ENCODE results near the gene OPTN. TPM values are rescaled to one million over a fixed set of nuclear protein-coding genes. Genes with fewer than 3 reads are reported as not detected.
A peak's percentile ranks its signal among the peaks of the same experiment; 100 is the strongest.
"Not testable (repeated sequence)": the region's sequence is repeated elsewhere in the genome, so short reads cannot be mapped to it uniquely, and the experiment has no call there.

The OPTN gene
- polyA plus RNA-seq, 3 donors = 29.3 to 35.7 (median 34.3) TPM

DNA sequence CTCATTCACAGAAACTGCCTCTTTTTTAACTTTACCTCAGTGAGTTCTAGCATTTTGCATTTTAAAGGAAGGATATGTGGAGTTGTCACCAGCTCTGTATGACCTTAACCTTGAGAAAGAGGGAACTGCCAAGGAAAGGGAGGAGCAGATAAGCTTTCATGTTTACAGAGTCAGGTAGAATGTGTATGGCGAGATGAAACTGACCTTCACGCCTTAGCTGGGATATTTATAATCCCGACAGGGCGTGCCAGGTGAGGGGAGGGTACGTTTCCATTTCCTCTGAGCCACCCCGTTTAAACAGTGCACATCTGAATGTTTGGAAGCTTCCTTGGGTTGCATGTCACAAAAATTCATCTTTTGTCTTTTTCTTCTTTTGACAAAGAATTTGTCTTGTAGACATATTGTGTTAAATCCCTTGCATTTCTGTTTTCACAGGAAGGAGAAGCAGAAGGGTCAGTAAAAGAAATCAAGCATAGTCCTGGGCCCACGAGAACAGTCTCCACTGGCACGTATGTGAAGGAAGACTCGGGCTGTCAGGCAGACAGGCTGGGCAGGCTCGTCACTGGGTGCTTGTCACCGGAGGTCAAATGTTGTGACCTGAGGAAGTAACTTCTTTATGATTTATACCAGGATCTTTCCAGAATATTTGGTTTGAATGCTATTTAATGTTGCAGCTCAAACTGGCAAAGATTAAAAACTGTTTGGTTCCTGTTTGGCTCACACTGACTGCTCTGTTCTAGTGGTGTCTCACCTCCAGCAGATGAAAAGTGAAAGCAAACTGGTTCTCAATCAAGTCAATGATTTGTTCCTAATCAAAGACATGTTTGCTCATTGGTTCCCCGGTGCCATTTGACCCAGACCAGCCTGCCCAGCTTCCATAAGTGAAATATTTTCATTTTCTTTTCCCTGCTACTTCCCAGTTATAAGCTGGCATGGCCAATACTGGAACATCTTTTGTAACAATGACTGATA is 16.2 kb downstream of the OPTN start:
- DNase-seq = no peak

DNA sequence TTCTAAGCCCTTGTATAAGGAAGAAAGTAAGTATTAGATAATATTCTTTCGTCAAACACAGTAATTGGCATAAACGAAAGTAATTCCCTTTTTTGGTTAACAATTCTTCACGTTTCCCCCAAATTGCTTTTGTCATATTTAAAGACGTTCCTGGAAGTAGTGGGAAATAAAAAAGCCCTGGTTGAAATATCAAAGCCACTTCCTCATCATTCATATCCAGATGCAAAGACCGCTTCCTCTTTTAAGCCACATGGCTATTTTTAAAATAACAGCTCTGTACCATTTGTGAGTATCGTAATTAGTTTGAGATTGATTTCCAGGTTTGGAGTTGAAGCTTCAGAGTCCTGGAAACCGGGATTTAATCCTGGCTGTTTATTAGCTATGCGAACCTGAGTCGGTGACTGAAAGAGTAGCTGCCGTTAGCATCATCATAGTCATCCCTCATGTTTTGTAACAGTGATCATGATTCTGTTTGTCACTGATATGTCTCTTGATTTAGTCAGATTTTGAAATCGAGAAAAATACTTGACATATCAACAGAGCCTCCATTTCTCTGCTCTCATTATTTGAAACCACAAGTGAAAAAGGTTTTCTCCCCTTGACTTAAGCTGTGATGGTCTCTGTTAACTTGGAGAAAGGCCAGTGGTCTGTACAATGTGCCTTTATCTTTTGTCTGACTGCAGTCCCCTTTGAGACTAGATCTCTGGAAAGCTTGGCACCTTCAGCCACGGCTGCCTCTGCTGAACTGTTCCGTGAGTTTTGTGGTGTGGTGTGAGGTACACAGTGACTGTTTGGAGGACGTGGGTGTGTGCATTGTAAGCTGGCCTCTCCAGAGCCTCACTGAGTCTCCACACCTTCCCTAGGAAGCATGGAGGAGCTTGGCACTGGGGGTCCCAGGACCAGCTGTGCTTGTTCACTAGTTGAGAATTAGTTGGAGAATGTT is 18.1 kb downstream of the OPTN start:
- DNase-seq = no peak

DNA sequence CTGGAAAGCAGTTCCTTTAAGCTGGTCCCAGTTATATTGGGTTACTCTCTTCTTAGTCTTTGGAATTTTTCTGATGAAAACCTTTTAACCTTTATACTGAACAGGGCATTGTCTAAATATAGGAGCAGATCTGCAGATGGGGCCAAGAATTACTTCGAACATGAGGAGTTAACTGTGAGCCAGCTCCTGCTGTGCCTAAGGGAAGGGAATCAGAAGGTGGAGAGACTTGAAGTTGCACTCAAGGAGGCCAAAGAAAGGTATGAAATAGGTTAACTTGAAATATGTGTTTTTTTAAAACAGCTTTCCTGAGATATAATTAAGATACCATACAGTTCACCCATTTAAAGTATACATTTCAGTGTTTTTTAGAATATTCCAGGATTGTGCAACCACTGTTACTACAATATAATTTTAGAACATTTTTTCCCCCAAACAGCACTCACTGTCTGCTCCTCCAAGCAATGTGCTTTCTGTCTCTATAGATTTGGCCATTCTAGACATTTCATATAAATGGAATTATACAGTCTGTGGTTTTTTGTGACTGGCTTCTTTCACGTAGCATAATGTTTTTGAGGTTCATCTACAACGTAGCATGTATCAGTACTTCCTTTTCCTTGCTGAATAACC is 18.9 kb downstream of the OPTN start:
- DNase-seq = no peak

DNA sequence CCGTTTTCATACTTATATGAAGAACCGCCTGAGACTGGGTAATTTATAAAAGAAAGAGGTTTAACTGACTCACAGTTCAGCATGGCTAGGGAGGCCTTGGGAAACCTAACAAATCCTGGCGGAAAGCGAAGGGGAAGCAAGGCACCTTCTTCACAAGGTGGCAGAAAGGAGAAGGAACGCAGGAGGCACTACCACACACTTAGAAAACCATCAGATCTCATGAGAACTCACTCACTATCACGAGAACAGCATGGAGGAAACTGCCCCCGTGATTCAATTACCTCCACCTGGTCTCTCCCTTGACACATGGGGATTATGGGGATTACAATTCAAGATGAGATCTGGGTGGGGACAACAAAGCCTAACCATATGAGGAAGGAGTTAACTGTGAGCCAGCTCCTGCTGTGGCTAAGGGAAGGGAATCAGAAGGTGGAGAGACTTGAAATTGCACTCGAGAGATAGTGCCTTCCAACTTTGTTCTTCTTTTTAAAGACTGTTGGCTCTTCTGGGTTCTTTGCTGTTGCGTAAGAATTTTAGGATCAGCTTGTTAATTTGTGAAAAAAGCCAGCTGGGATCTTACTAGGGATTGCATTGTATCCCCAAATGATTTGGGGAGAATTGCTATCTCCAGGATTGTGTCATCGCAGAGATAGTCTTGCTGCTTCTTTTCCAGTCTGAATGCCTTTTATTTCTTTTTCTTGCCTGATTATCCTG is 21.0 kb downstream of the OPTN start:
- DNase-seq = no peak

DNA sequence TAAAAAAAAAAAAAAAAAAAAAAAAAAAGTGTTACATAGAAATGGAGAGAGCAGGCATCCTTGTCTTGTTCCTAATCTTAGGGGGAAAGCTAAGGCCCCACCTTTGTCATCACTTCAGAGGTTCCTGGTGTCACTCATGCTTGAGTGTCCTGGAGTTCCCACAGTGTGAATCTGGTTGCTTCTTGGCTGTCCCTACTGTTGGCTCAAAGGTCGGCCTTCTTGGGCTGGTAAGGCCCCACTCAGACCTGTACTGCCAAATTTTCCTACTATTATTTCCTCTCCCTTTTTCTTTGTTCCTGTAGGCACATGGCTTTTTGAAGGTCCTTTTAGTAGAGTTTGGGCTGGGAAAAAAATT is 21.5 kb downstream of the OPTN start:
- no peak for DNase-seq

DNA sequence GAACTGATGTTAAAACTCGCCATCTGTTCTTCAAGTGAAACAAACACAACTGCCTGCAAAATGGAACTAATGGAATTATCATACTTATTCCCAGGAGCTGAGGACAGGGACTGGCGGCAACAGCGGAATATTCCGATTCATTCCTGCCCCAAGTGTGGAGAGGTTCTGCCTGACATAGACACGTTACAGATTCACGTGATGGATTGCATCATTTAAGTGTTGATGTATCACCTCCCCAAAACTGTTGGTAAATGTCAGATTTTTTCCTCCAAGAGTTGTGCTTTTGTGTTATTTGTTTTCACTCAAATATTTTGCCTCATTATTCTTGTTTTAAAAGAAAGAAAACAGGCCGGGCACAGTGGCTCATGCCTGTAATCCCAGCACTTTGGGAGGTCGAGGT is 36.7 kb downstream of the OPTN start:
- no peak for DNase-seq

DNA sequence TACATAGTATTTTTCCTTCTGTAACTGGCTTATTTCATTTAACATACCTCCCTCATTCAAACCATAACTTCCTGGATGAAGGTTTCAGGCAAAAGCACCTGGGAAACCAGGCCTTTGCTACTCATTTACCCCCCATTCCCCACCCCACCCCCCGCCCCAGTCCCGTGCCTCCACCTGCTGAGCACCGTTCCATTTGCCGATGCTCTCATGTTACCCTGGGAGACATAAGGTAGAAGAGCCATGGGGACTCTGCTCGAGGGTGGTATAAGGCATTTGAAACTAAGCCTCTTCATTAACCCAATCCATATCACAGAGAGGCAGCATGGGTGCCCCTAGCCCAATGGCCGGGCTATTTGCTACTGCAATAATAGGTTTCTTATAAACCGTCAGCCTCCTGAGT is 39.2 kb downstream of the OPTN start:
- DNase-seq = no peak

DNA sequence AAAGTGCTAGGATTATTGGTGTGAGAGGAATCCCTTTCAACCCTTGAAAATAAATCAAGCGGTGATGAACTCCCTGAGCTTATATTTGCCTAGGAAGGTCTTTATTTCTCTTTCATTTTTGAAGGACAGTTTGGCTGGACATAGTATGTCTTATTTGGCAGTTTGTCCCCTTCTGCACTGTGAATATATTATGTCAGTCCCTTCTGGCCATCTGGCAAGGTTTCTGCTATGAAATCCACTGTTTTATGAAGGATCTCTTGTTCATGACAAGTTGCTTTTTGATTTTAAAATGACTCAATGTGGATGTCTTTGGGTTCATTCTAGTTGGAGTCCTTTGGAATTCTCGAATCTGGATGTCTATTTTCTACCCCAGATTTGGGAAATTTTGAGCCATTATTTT is 39.7 kb downstream of the OPTN start:
- no peak for DNase-seq

DNA sequence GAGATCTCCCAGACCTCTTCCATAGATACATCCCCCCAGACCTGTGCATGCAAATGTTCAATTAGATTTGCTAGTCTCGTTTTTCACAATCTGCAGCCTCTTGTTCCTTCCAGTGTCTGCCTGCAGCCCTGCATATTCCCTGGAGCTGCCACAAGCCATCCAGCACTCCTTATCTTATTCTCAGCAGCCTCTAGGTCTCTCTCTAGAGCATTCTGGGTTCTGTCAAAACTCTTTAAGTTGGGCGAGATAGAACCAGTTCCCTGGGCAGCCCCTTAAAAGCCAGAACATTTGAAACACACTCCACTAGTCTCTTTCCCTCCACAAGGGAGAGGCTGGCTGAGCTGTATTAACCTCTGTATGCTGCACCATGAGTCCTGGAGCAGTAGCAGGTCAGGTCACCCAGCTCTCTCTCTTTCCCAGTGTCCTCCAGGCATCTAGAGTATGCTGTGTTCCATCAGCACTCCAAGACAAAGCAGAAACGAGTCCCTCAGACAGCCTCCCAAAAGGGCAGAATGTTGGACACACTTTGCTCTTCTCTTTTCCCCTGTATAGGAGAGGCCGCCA is 40.7 kb downstream of the OPTN start:
- DNase-seq = no peak

DNA sequence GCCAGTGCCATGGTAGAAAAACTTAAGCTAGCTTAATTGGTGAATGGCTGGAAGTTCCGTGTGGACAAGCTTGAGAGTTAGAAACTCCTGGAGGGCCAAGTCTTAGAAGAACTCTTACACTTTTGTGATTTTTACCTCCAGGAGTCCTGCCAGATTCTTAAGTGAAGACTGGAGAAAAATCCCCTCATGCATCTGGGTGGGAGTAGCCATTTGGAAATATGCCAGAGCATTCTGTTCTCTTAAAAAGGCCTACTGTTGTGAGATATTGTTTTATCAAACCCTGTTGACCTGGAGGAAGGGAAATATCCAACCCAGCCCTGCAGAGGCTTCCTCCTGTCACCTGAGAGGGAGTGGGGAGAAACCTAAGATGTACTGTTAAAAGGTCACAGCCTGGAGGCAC is 43.8 kb downstream of the OPTN start:
- DNase-seq = no peak

DNA sequence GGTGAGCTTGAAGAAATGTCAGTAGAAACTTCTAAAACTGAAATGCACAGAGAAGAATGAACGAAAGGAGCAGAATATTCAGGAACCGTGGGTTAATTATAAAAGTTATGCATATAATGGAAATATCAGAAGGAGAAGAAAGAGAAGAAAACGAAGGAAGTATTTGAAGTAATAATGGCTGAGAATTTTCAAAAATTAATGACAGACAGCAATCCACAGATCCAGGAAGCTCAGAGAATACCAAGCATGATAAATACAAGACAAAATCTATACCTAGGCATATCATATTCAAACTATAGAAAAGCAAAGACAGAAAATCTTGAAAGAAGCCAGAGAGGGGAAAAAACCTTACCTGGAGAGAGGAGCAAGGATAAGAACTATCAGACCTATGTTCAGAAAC is 44.9 kb downstream of the OPTN start:
- DNase-seq = no peak

DNA sequence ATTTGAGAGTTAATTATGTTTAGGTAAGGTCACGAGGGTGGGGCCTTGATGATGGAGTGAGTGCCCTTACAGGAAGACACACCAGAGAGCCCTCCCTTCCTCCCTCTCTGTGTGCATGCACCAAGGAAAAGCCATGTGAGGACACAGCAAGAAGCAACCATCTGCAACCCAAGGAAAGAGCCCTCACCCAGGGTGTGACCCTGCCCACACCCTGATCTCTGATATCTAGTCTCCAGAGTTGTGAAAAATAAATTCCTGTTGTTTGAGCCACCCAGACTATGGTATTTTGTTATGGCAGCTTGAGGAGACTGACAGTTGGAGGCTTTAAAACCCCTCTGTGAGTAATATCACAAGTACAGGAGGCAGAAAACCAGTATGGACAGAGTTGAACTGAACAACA is 46.4 kb downstream of the OPTN start:
- DNase-seq = no peak

DNA sequence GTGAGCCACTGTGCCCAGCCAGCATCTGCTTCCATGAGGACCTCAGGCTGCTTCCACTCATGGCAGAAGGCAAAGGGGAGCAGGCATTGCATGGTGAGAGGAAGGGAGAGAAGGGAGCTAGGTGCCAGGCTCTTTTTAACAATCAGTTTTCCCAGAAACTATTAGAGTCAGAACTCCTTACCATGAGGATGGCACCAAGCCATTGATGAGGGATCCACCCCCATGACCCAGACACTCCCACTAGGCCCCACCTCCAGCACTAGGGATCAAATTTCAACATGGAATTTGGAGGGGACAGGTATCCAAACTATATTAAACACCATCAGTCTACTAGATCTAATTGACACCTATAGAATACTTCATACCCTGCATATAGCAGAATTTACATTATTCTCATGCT is 47.2 kb downstream of the OPTN start:
- no peak for DNase-seq

DNA sequence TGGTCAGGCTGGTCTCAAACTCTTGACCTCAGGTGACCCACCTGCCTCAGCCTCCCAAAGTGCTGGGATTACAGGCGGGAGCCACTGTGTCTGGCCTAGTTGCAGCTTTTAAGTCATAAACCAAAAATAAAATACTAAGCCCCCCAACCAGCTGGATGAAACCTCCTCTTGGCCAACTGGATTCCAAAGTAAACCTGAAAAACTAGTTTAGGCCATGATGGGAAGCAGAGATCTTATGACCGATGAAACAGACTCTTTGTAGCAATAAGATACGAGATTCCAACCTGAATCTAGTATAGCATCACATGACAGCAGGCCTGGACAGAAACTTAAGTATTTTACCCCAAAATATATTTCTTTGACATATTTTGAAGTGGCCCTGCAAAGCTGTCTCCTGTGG is 52.3 kb downstream of the OPTN start:
- DNase-seq = no peak

DNA sequence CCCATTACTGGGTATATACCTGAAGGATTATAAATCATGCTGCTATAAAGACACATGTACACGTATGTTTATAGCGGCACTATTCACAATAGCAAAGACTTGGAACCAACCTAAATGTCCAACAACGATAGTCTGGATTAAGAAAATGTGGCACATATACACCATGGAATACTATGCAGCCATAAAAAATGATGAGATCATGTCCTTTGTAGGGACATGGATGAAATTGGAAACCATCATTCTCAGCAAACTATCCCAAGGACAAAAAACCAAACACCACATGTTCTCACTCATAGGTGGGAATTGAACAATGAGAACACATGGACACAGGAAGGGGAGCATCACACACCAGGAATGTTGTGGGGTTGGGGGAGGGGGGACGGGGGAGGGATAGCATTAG is 55.9 kb downstream of the OPTN start:
- DNase-seq = not testable (repeated sequence)

DNA sequence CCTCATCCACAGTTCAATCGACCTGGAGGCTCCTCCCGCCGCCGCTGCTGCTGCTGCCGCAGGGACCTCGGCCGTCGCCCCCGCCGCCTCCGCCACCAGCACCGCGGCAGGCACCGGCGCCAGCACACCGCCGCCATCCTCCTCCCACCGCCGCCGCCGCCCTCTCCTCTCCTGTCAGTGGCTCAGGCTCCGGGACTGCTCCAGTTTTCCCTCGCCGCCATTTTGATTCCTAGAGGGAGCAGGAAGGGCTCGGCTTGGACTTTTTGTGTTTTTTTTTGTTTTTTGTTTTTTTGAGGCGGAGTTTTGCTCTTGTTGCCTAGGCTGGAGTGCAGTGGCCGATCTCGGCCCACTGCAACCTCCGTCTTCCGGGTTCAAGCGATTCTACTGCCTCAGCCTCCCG is 58.4 kb downstream of the OPTN start:
- no peak for DNase-seq

DNA sequence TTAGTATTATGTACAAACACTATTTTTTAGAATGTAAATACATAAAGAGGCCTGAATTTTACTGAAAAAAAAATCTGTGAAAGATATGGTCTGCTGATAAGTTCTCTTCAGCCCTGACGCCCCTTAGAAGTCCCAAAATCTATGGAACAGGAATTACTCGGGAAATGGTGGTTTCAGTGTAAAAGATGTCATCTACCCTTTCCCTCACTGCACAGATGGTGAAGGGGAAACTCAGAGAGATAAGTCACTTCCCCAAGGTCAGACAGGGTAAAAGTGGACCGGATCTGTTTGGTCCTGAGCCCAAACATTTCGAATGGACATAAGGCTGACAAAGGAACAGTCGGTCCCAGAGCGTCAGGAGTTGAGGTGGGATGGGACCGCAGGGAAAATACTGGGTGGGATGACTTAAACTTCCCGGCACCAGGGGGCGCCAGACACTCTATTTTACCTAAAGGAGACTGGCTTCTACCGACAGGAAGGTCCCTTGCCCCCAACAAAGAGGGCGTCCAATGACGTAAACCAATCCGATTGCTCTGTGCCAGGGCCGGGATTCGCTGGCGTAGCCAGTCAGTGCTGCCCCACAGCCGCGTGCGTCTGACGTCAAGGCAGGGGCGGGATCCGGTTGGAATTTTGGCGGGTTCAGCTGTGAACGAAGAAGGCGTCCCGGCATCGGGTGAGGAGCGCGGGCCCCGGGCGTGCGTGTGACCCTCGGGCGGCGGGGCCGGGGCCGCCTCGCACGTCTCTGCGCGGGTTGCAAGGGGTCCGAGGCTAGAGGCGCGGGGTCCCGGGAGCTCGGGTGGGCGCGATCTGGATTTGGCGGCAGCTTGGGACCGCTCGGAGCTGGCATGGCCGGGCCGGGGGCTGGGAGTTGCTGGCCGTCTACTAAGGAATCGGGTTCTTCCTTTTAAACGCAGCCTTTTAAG is 61.2 kb downstream of the OPTN start, which contains the start of gene MCM10:
Gene MCM10, plus strand, starts transcription at position 625 of the 923 bp plus-strand sequence. CDS start 2,645 bp downstream, outside the sequence.
- DNase-seq = peak; percentile 99

DNA sequence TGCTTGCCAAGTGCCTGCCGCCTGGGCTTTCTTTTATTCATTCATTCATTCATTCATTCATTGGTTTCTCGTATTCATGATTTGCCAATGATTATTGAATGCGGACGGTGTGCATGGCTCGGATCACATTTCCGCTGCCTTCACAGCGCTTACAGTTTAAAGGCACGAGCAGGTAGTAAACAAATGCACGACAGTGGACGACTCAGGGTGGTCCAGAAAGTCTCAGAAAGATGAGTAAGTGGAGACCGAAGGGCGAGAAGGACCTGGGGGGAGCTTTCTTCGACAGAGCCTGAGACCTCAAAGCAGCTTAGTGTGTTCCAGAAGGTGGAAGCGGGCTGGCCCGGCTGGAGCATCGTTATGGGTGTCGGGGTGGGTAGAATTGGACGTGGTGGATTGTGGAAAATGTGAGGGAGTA is 61.9 kb downstream of the OPTN start:
- no peak for DNase-seq

DNA sequence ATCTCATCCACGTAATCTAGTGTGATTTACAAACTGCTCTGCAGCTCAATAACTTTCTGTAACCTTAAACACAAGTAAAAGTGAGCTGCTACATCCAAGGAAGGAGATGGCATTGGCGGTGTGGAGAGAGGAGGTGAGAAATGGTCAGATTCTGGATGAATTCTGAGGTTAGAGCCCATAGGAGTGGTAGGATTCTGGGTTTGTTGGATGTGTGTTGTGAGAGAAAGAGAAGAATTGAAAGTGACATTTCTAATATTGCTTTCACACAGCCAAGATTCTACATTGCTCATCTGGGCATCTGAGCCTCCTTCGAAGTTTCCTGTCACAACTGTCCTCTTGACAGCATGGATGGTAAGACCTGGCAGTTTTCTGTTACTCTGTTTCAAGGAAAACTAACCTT is 63.9 kb downstream of the OPTN start:
- no peak for DNase-seq

DNA sequence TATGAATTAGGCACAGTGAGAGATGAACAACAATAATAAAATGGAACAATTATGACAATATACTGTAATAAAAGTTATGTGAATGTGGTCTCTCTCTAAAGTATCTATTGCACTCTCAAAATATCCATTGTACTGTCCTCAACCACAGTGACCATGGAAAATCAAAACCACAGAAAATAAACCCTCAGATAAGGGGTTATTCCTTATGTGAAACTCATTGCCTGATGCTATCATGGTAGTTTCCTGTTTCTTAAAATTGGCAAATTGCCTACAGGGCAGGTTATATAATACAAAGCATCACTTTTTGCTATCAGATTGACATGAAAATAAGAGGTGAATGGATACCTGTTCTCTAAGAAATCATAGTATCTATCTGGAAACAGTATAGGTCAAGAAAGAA is 65.2 kb downstream of the OPTN start:
- DNase-seq = no peak

Data from renal pelvis (tissue), 4 donors.